ENCODE measurements around the gene SP5. TPM values are rescaled to one million over a fixed set of nuclear protein-coding genes. Genes with fewer than 3 reads are reported as not detected.

SP5 gene
- total and polyA plus RNA-seq, 5 donors = 0.94 TPM; not detected in 4

GRCh38 chr2:170764880-170765261 is 49.7 kb downstream of the SP5 start:
- Histone ChIP-seq H3K4me1 (ENCODE audit: control insufficient read depth, insufficient read depth, low read length) (no peaks in the 10 kb centered on the region), H3K4me3 (ENCODE audit: low read length) (no peak overlapping the region), H3K9me3 (ENCODE audit: control insufficient read depth, low read length) (no peaks in the 10 kb centered on the region), H3K27ac (ENCODE audit: low read length) (no peak overlapping the region), H3K27me3 (ENCODE audit: control insufficient read depth, insufficient read depth) (no peaks in the 10 kb centered on the region)
- ATAC-seq (no peak), DNase-seq (no peak)
- WGBS = 23% methylated on average over 2 of the region's 2 CpGs
- intact Hi-C loops (cut with DNase I) = no loop called here

DNA sequence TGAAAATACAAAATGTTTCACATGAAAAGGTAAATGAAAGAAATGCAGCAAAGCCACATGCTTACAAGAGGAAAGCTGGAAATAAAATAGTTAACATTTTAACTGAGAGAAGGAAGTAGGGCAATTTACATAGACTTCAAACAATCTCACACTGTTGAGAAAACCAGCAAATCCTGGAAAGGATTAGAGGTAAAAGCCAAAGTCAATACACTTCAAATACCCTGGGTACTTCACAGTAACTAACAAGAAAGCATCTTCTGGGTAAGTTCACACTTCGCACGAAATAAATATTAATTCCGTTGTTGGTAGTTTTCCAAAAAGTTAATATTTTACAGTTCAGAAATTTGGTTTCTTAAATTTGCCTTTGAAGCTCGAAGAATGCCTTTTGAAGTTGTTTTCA is 51.6 kb downstream of the SP5 start:
- no peak for ATAC-seq
- 55% methylated on average over 4 of the region's 4 CpGs for WGBS
- no peaks in the 10 kb centered on the region for H3K9me3 ChIP-seq (ENCODE audit: control insufficient read depth, low read length)

More for the DNA sequence above, 51.6 kb downstream of the SP5 start:
- DNase-seq = no peak
- Histone ChIP-seq H3K4me3 (ENCODE audit: low read length) (no peak overlapping the region), H3K27ac (ENCODE audit: low read length) (no peak overlapping the region), H3K27me3 (ENCODE audit: control insufficient read depth, insufficient read depth) (no peaks in the 10 kb centered on the region), H3K4me1 (ENCODE audit: control insufficient read depth, insufficient read depth, low read length) (no peaks in the 10 kb centered on the region)
- intact Hi-C loops (cut with DNase I) = no loop called here

Other genes with a start within 250 kb of the SP5 start
- 1 to 10 TPM in 3 of 4 donors, not detected in 1; 1.7 to 5.2 (median 2.9) TPM for gene ERICH2, start 55.0 kb downstream of the SP5 start, total RNA-seq
- 4.1 TPM for gene ERICH2, start 55.0 kb downstream of the SP5 start, polyA plus RNA-seq
- gene GAD1, start 101.5 kb downstream of the SP5 start, total RNA-seq = not detected
- gene GAD1, start 101.5 kb downstream of the SP5 start, polyA plus RNA-seq = 0.02 TPM
- 10 to 100 TPM; 67.0 to 74.7 (median 69.2) TPM for gene GORASP2, start 213.9 kb downstream of the SP5 start, total RNA-seq
- 39.5 TPM for gene GORASP2, start 213.9 kb downstream of the SP5 start, polyA plus RNA-seq